DND-41 (cell line): ENCODE data around the gene CHCHD5.

Experiments used
- ATAC-seq: fragments of 200-7000 bp; cut with Tn5 transposase; 3 replicates; pipeline ENCODE4 v1.9.1; 2021; ENCODE audit warnings: low read depth; ENCODE audit not compliant: insufficient read depth
- DNase-seq: peaks from one replicate; pipeline ENCODE4 v3.0.0-alpha.2; 2020
- H2AFZ ChIP-seq: 2 replicates; pipeline ENCODE4 v1.6.0; 2012; ENCODE audit warnings: low read depth, low read length
- H3K27ac ChIP-seq: 2 replicates; pipeline ENCODE4 v1.5.1; 2012; ENCODE audit warnings: low read length, inconsistent platforms
- H3K27me3 ChIP-seq: fragments of 200-600 bp; sonication (generic); 2 replicates; pipeline ENCODE4 v1.6.0; 2012; ENCODE audit warnings: low read length, mild to moderate bottlenecking, inconsistent platforms; ENCODE audit not compliant: insufficient read depth, poor library complexity
- H3K36me3 ChIP-seq: 2 replicates; pipeline ENCODE4 v1.5.1; 2012; ENCODE audit warnings: low read length, inconsistent platforms; ENCODE audit not compliant: insufficient read depth
- H3K4me1 ChIP-seq: 2 replicates; pipeline ENCODE4 v1.5.1; 2012; ENCODE audit warnings: mild to moderate bottlenecking, low read length; ENCODE audit not compliant: insufficient read depth
- H3K4me2 ChIP-seq: 2 replicates; pipeline ENCODE4 v1.6.0; 2012; ENCODE audit warnings: mild to moderate bottlenecking, moderate library complexity, low read length, inconsistent platforms; ENCODE audit not compliant: insufficient read depth
- H3K4me3 ChIP-seq, 2 experiments: fragments of 200-600 bp in 1 of 2; shearing (Covaris generic) in 1 of 2; 2 replicates each; pipeline ENCODE4 v1.5.1; 2012 to 2016; ENCODE audit warnings: inconsistent platforms in 2 of 2, low read length in 2 of 2, mild to moderate bottlenecking in 2 of 2, low read depth in 1 of 2, moderate library complexity in 1 of 2
- H3K79me2 ChIP-seq: 2 replicates; pipeline ENCODE4 v1.6.0; 2012; ENCODE audit warnings: low read length, inconsistent platforms; ENCODE audit not compliant: insufficient read depth
- H3K9ac ChIP-seq: 2 replicates; pipeline ENCODE4 v1.6.0; 2012; ENCODE audit warnings: low read depth, mild to moderate bottlenecking, inconsistent platforms, low read length, moderate library complexity
- H3K9me3 ChIP-seq: 2 replicates; pipeline ENCODE4 v1.5.1; 2012; ENCODE audit warnings: low read length, moderate library complexity, mild to moderate bottlenecking, inconsistent platforms; ENCODE audit not compliant: insufficient read depth, severe bottlenecking
- H4K20me1 ChIP-seq: 2 replicates; pipeline ENCODE4 v1.6.0; 2012; ENCODE audit warnings: low read length; ENCODE audit not compliant: insufficient read depth
- EZH2 ChIP-seq: IDR thresholded peaks from 3 replicates; pipeline ENCODE4 v1.6.1; 2012; ENCODE audit warnings: borderline replicate concordance, low read depth, mild to moderate bottlenecking, moderate library complexity, low read length, inconsistent platforms; ENCODE audit not compliant: severe bottlenecking
- TF ChIP-seq, protein P1 (sequence below): IDR thresholded peaks from 2 replicates; pipeline ENCODE4 v1.5.1; 2012; ENCODE audit warnings: borderline replicate concordance, low read length, moderate library complexity, mild to moderate bottlenecking; ENCODE audit not compliant: poor library complexity, severe bottlenecking; ENCODE audit errors: extremely low read depth

Gene CHCHD5

DNA sequence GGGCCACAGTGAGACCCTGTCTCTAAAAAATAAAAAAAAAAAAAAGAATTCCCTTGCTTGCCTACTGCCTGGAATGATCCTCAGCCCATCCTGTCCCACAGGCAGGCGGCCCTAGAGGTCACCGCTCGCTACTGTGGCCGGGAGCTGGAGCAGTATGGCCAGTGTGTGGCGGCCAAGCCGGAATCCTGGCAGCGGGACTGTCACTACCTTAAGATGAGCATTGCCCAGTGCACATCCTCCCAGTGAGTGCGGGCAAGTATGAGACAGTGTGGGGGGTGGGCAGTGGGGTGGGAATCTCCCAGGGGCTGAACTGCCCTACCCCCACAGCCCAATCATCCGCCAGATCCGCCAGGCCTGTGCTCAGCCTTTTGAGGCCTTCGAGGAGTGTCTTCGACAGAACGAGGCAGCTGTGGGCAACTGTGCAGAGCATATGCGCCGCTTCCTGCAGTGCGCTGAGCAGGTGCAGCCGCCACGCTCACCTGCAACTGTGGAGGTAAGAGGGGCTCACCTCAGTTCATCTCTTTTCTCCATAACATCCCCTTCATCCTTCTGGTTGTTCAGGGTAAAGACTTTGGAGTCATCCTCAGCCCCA lies 1.6 kb downstream of the CHCHD5 start:
- Histone ChIP-seq H3K4me2 (no peak overlapping the region), H3K36me3 (no peaks in the 10 kb centered on the region), H2AFZ (no peak overlapping the region), H3K27me3 (no peaks in the 10 kb centered on the region), H4K20me1 (no peaks in the 10 kb centered on the region), H3K4me1 (no peaks in the 10 kb centered on the region), H3K27ac (no peak overlapping the region), H3K79me2 (no peaks in the 10 kb centered on the region), H3K4me3 (no peak overlapping the region), H3K9ac (no peak overlapping the region), H3K9me3 (no peaks in the 10 kb centered on the region)
- no peak for ATAC-seq
- TF ChIP-seq, protein P1, sequence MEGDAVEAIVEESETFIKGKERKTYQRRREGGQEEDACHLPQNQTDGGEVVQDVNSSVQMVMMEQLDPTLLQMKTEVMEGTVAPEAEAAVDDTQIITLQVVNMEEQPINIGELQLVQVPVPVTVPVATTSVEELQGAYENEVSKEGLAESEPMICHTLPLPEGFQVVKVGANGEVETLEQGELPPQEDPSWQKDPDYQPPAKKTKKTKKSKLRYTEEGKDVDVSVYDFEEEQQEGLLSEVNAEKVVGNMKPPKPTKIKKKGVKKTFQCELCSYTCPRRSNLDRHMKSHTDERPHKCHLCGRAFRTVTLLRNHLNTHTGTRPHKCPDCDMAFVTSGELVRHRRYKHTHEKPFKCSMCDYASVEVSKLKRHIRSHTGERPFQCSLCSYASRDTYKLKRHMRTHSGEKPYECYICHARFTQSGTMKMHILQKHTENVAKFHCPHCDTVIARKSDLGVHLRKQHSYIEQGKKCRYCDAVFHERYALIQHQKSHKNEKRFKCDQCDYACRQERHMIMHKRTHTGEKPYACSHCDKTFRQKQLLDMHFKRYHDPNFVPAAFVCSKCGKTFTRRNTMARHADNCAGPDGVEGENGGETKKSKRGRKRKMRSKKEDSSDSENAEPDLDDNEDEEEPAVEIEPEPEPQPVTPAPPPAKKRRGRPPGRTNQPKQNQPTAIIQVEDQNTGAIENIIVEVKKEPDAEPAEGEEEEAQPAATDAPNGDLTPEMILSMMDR: no peak
- TF ChIP-seq EZH2: no peak
- no peak for DNase-seq

DNA sequence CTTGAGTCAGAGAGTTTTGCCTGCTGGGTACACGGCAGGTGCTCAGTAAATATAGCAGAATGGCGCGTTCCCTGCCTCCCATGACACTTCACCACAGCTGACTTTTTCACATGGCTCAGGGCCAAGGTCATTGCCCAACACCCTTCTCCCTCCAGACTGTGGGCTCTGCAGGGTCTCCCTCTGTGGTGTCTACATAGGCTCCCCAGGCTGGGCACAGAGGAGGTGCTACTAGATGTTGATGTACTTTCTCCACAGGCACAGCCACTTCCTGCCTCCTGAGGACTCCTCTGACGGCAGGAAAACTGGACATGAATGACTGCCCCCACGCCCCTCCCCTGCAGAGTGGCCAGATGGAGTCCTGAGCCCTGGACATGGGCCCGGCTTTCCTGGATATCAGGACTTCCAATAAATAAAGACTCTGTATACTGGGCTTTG lies 4.2 kb downstream of the CHCHD5 start:
- no peak overlapping the region for H3K4me3 ChIP-seq
- H3K27ac ChIP-seq: no peak overlapping the region
- H3K36me3 ChIP-seq: no peaks in the 10 kb centered on the region
- no peaks in the 10 kb centered on the region for H3K79me2 ChIP-seq
- TF ChIP-seq EZH2: no peak
- TF ChIP-seq, protein P1: no peak
- H4K20me1 ChIP-seq: no peaks in the 10 kb centered on the region
- no peak overlapping the region for H3K9ac ChIP-seq
- DNase-seq (no peak), ATAC-seq (no peak)
- H3K27me3 ChIP-seq: no peaks in the 10 kb centered on the region
- no peaks in the 10 kb centered on the region for H3K4me1 ChIP-seq
- H3K4me2 ChIP-seq: no peak overlapping the region
- H2AFZ ChIP-seq: no peak overlapping the region
- no peaks in the 10 kb centered on the region for H3K9me3 ChIP-seq

DNA sequence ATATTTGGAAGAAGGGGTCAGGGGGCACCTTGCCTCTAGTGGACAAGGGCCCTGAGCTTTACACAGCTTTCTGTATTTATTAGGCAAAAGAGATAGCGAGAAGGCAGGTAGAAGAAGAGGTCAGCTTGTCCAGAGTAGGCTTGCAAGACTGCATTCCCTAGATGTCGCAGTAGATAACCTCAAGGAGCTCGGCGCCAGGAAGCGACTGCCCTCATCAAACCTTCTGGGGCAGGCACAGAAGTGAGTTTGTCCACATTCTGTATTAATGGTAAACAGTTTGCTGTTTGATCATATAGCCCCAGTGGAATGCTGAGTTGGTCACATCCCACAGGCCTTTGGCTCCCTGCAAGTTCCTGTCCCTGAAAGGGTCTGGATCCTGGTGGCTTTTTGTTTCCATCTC lies 7.0 kb downstream of the CHCHD5 start:
- Histone ChIP-seq H3K9ac (no peak overlapping the region), H3K4me1 (no peaks in the 10 kb centered on the region), H2AFZ (no peak overlapping the region), H3K27me3 (no peaks in the 10 kb centered on the region), H3K9me3 (no peaks in the 10 kb centered on the region), H4K20me1 (no peaks in the 10 kb centered on the region), H3K36me3 (no peaks in the 10 kb centered on the region), H3K4me3 (no peak overlapping the region), H3K27ac (no peak overlapping the region), H3K4me2 (no peak overlapping the region), H3K79me2 (no peaks in the 10 kb centered on the region)
- no peak for ATAC-seq
- no peak for TF ChIP-seq EZH2
- TF ChIP-seq, protein P1: no peak
- no peak for DNase-seq
